ENCODE measurements around the gene BAHD1.

The BAHD1 gene

GRCh38 chr15:40516322-40516721 is 75.6 kb downstream of the BAHD1 start:
- intact Hi-C loops (cut with DNase I): loop anchor here (10.0 kb wide), 1 partner anchor 48 kb away; the partner anchor contains the start of genes CCDC32 and RPUSD2
- DNase-seq: no peak
